Measurements from ENCODE around the gene IRF2BP1. TPM values are rescaled to one million over a fixed set of nuclear protein-coding genes. Genes with fewer than 3 reads are reported as not detected.

The IRF2BP1 gene
- total and polyA plus RNA-seq, 2 of the 13 experiments (the other 11 are each of a cell fraction or from before 2014, with no cell fraction given): 4.3 to 14.3 TPM

DNA sequence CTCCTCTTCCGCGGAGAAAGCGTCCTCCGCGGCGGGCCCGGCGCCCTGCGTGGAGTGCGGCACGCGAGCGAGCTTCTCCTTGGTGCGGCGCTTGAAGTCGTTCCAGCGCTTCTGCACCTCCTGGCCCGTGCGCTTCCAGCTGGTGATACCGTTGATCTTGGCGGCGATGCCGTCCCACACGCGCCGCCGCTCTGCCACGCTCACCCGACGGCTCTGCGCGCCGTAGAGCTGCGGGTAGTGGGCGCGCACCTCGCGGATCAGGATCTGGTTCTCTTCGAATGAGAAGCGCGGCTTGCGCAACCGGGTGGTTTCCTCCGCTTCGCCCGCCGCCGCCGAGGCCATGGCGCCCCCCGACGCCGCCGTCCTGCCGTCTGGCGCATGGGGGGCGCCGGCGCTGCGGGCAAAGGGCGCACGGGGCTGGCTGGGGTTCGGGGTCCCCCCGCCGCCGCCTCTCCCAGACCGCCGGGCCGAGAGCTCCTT is 15.5 kb upstream of the IRF2BP1 start (continued):
- TF ChIP-seq, protein P1, sequence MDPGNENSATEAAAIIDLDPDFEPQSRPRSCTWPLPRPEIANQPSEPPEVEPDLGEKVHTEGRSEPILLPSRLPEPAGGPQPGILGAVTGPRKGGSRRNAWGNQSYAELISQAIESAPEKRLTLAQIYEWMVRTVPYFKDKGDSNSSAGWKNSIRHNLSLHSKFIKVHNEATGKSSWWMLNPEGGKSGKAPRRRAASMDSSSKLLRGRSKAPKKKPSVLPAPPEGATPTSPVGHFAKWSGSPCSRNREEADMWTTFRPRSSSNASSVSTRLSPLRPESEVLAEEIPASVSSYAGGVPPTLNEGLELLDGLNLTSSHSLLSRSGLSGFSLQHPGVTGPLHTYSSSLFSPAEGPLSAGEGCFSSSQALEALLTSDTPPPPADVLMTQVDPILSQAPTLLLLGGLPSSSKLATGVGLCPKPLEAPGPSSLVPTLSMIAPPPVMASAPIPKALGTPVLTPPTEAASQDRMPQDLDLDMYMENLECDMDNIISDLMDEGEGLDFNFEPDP (CRISPR knock-in tag; conservative IDR thresholded peaks at IDR 0.05): no peak
- TF ChIP-seq, protein P2, sequence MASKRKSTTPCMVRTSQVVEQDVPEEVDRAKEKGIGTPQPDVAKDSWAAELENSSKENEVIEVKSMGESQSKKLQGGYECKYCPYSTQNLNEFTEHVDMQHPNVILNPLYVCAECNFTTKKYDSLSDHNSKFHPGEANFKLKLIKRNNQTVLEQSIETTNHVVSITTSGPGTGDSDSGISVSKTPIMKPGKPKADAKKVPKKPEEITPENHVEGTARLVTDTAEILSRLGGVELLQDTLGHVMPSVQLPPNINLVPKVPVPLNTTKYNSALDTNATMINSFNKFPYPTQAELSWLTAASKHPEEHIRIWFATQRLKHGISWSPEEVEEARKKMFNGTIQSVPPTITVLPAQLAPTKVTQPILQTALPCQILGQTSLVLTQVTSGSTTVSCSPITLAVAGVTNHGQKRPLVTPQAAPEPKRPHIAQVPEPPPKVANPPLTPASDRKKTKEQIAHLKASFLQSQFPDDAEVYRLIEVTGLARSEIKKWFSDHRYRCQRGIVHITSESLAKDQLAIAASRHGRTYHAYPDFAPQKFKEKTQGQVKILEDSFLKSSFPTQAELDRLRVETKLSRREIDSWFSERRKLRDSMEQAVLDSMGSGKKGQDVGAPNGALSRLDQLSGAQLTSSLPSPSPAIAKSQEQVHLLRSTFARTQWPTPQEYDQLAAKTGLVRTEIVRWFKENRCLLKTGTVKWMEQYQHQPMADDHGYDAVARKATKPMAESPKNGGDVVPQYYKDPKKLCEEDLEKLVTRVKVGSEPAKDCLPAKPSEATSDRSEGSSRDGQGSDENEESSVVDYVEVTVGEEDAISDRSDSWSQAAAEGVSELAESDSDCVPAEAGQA (IDR thresholded peaks at IDR 0.05; ENCODE audit: low read depth): peak; percentile 19; the same call in 1 of the 2 replicates
- TF ChIP-seq, protein P2 (CRISPR knock-in tag; IDR thresholded peaks at IDR 0.05; ENCODE audit: borderline replicate concordance): no peak
- TF ChIP-seq, protein P3, sequence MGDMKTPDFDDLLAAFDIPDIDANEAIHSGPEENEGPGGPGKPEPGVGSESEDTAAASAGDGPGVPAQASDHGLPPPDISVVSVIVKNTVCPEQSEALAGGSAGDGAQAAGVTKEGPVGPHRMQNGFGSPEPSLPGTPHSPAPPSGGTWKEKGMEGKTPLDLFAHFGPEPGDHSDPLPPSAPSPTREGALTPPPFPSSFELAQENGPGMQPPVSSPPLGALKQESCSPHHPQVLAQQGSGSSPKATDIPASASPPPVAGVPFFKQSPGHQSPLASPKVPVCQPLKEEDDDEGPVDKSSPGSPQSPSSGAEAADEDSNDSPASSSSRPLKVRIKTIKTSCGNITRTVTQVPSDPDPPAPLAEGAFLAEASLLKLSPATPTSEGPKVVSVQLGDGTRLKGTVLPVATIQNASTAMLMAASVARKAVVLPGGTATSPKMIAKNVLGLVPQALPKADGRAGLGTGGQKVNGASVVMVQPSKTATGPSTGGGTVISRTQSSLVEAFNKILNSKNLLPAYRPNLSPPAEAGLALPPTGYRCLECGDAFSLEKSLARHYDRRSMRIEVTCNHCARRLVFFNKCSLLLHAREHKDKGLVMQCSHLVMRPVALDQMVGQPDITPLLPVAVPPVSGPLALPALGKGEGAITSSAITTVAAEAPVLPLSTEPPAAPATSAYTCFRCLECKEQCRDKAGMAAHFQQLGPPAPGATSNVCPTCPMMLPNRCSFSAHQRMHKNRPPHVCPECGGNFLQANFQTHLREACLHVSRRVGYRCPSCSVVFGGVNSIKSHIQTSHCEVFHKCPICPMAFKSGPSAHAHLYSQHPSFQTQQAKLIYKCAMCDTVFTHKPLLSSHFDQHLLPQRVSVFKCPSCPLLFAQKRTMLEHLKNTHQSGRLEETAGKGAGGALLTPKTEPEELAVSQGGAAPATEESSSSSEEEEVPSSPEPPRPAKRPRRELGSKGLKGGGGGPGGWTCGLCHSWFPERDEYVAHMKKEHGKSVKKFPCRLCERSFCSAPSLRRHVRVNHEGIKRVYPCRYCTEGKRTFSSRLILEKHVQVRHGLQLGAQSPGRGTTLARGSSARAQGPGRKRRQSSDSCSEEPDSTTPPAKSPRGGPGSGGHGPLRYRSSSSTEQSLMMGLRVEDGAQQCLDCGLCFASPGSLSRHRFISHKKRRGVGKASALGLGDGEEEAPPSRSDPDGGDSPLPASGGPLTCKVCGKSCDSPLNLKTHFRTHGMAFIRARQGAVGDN (CRISPR knock-in tag; IDR thresholded peaks at IDR 0.05): peak; percentile 81
- TF ChIP-seq FOXP1 (IDR thresholded peaks at IDR 0.05): no peak
- TF ChIP-seq FOXP1 (CRISPR knock-in tag; IDR thresholded peaks at IDR 0.05): no peak
- TF ChIP-seq KDM2A (CRISPR knock-in tag; IDR thresholded peaks at IDR 0.05; ENCODE audit: borderline replicate concordance, low read depth): peak; percentile 40; the same call in 1 of the 2 replicates
- no peak for TF ChIP-seq RFX5 (IDR thresholded peaks at IDR 0.05; ENCODE audit: low read depth, low read length)
- TF ChIP-seq, protein P4, sequence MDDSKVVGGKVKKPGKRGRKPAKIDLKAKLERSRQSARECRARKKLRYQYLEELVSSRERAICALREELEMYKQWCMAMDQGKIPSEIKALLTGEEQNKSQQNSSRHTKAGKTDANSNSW (CRISPR knock-in tag; IDR thresholded peaks at IDR 0.05; ENCODE audit: borderline replicate concordance): no peak
- peak; percentile 58 for TF ChIP-seq SKI (IDR thresholded peaks at IDR 0.05; ENCODE audit: partially characterized antibody)
- no peak for TF ChIP-seq FOXJ3 (CRISPR knock-in tag; IDR thresholded peaks at IDR 0.05; ENCODE audit: borderline replicate concordance)
- no peak for TF ChIP-seq NONO (IDR thresholded peaks at IDR 0.05)
- no peak; the same call in none of the 2 replicates for TF ChIP-seq NONO (CRISPR knock-in tag; conservative IDR thresholded peaks at IDR 0.05)
- TF ChIP-seq NRL (CRISPR knock-in tag; IDR thresholded peaks at IDR 0.05; ENCODE audit: borderline replicate concordance): no peak
- no peak for TF ChIP-seq NAIF1 (CRISPR knock-in tag; IDR thresholded peaks at IDR 0.05; ENCODE audit: borderline replicate concordance)
- TF ChIP-seq, protein P5, sequence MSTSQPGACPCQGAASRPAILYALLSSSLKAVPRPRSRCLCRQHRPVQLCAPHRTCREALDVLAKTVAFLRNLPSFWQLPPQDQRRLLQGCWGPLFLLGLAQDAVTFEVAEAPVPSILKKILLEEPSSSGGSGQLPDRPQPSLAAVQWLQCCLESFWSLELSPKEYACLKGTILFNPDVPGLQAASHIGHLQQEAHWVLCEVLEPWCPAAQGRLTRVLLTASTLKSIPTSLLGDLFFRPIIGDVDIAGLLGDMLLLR (CRISPR knock-in tag; IDR thresholded peaks at IDR 0.05): no peak
- no peak for TF ChIP-seq ZNF713 (CRISPR knock-in tag; IDR thresholded peaks at IDR 0.05)
- TF ChIP-seq ZNF589 (CRISPR knock-in tag; conservative IDR thresholded peaks at IDR 0.05): no peak

Data from HepG2 (cell line).